Thoracic aorta (tissue), 2 donors: Measurements from ENCODE around the gene PIGT. TPM values are rescaled to one million over a fixed set of nuclear protein-coding genes. Genes with fewer than 3 reads are reported as not detected.

Experiments
- ATAC-seq: fragments of 150-250 bp; one replicate; pipeline ENCODE4 v1.8.0; 2017; ENCODE audit warnings: low read depth; ENCODE audit not compliant: insufficient number of reproducible peaks, low FRiP score
- DNase-seq: peaks from one replicate; pipeline ENCODE4 v3.0.0-alpha.2; 2020; ENCODE audit warnings: low spot score
- H3K27ac ChIP-seq, 2 donors: fragments of 200-600 bp; sonication (generic); 1 replicate in 1 of 2; 2 replicates in 1 of 2; pipeline ENCODE4 v1.5.1; 2016; ENCODE audit warnings: mild to moderate bottlenecking in 2 of 2, moderate library complexity in 2 of 2
- H3K27me3 ChIP-seq: fragments of 200-600 bp; sonication (generic); replicated peaks from 2 replicates; pipeline ENCODE4 v1.6.0; 2016; ENCODE audit warnings: mild to moderate bottlenecking; ENCODE audit not compliant: insufficient read depth
- H3K36me3 ChIP-seq: fragments of 200-600 bp; sonication (generic); one replicate; pipeline ENCODE4 v1.5.1; 2016
- H3K4me1 ChIP-seq, 2 donors: fragments of 200-600 bp; sonication (generic); 1 replicate in 1 of 2; 2 replicates in 1 of 2; pipeline versions ENCODE4 v1.5.1 to v1.6.0; 2016; ENCODE audit warnings: low read depth in 2 of 2, mild to moderate bottlenecking in 1 of 2; ENCODE audit not compliant: control insufficient read depth in 1 of 2
- H3K4me3 ChIP-seq: fragments of 200-600 bp; sonication (generic); 2 replicates; pipeline ENCODE4 v1.5.1; 2016; ENCODE audit warnings: mild to moderate bottlenecking
- H3K9me3 ChIP-seq: fragments of 200-600 bp; sonication (generic); 2 replicates; pipeline ENCODE4 v1.5.1; 2016
- total RNA-seq, 2 donors: library from RNA; depleted of rRNA; stranded (reverse); fragments of >200 nt; gene quantifications; one replicate each; pipeline versions ENCODE4 v1.1.0 to v1.2.3, GENCODE V29; 2016
- TF ChIP-seq, protein P1 (sequence below): fragments of 200-600 bp; sonication (generic); IDR thresholded peaks from one replicate; pipeline ENCODE4 v1.5.1; 2019; ENCODE audit warnings: antibody characterized with exemption

PIGT gene
- total RNA-seq, 2 donors from 2014 or later, result 117 to 169 TPM

DNA sequence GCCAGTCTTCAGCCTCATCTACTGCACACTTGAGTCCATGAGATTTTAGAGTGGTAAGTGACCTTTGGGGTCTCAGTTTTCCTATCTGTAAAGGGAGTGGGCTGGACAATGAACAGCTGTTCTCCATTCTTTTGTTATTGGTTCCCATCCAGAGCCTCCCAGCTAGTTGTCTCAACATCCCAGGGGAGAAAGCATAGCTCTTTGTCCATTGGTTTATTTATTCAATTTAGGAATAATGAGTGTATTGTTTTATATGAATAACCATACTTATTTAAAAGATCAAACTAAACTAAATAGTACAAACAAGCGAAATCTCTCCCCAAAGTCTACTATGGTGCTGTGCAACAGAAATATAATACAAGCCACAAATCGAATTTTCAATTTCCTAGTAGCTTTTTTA lies 13.7 kb downstream of the PIGT start:
- Histone ChIP-seq H3K4me3 (no peak overlapping the region), H3K9me3 (no peaks in the 10 kb centered on the region), H3K27me3 (no peaks in the 10 kb centered on the region), H3K4me1 (peaks cover 0 to 6% of the 10 kb centered on the region in 2 donors), H3K27ac (no peak overlapping the region), H3K36me3 (peaks cover 15% of the 10 kb centered on the region)
- ATAC-seq (no peak), DNase-seq (no peak)
- TF ChIP-seq, protein P1, sequence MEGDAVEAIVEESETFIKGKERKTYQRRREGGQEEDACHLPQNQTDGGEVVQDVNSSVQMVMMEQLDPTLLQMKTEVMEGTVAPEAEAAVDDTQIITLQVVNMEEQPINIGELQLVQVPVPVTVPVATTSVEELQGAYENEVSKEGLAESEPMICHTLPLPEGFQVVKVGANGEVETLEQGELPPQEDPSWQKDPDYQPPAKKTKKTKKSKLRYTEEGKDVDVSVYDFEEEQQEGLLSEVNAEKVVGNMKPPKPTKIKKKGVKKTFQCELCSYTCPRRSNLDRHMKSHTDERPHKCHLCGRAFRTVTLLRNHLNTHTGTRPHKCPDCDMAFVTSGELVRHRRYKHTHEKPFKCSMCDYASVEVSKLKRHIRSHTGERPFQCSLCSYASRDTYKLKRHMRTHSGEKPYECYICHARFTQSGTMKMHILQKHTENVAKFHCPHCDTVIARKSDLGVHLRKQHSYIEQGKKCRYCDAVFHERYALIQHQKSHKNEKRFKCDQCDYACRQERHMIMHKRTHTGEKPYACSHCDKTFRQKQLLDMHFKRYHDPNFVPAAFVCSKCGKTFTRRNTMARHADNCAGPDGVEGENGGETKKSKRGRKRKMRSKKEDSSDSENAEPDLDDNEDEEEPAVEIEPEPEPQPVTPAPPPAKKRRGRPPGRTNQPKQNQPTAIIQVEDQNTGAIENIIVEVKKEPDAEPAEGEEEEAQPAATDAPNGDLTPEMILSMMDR, result no peak

DNA sequence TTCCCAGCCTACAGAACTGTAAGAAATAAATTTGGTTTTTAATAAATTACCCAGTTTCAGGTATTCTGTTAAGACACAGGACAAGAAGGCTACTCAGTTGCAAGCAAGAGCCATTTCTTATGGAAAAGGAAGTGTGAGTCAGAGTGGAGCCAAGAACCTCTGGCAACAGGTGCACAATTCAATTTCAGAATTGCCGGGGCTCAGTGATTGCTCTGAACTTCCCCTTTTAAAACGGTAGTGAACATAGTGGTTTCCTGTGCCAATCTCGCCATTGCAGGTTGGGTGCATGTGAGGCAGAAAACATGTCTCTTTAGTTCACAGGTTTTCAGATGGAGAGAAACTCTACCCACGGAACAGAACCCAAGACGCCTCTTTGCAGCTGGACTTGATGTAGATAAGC lies 16.4 kb downstream of the PIGT start:
- H3K9me3 ChIP-seq, result no peaks in the 10 kb centered on the region
- peaks cover 0 to 13% of the 10 kb centered on the region in 2 donors for H3K4me1 ChIP-seq
- ATAC-seq (no peak), DNase-seq (no peak)
- H3K4me3 ChIP-seq, result no peak overlapping the region
- no peaks in the 10 kb centered on the region for H3K27me3 ChIP-seq
- no peak overlapping the region for H3K27ac ChIP-seq
- TF ChIP-seq, protein P1, result no peak
- H3K36me3 ChIP-seq, result peaks cover 4% of the 10 kb centered on the region

DNA sequence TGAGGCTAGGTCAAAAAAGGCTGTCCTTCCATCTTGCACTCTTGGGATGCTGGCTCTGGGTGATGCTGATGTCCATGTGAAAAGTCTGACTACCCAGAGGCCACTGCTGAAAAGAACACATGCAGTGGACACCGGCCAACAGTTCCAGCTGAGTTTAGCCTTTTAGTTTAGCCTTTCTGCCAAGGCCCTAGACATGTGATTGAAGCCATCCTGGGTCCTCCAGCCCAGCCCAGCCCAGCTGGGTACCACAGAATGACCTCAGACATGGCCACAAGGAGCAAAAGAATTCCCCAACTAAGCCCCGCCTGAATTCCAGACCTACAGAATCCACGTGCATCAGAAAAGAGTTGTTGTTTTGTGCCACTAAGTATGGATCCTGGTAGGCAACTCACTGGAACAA lies 17.4 kb downstream of the PIGT start:
- ATAC-seq (no peak), DNase-seq (no peak)
- no peaks in the 10 kb centered on the region for H3K36me3 ChIP-seq
- TF ChIP-seq, protein P1, result no peak
- H3K27me3 ChIP-seq, result no peaks in the 10 kb centered on the region
- H3K4me3 ChIP-seq, result no peak overlapping the region
- peak overlapping the region; percentile 42 to 56 for H3K27ac ChIP-seq
- no peaks in the 10 kb centered on the region for H3K9me3 ChIP-seq
- H3K4me1 ChIP-seq, result peaks cover 0 to 13% of the 10 kb centered on the region in 2 donors

DNA sequence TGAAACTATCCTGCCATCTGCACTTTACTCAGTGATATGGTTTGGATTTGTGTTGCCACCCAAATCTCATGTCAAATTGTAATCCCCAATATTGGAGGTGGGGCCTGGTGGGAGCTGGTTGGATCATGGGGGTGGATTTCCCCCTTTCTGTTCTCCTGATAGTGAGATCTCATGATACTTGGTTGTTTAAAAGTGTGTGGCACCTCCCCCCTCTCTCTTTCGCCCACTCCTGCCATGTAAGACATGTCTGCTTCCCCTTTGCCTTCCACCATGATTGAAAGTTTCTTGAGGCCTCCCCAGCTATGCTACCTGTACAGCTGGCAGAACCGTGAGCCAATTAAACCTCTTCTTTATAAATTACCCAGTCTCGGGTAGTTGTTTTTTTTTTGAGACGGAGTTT lies 18.0 kb downstream of the PIGT start:
- no peak overlapping the region for H3K4me3 ChIP-seq
- TF ChIP-seq, protein P1, result no peak
- no peaks in the 10 kb centered on the region for H3K9me3 ChIP-seq
- H3K27me3 ChIP-seq, result no peaks in the 10 kb centered on the region
- H3K4me1 ChIP-seq, result peaks cover 0 to 13% of the 10 kb centered on the region in 2 donors
- peak overlapping the region; percentile 5 to 56 for H3K27ac ChIP-seq
- ATAC-seq, result no peak
- no peak for DNase-seq
- H3K36me3 ChIP-seq, result no peaks in the 10 kb centered on the region

- Histone ChIP-seq H3K27ac (peak overlapping the region; percentile 81 to 85), H3K36me3 (no peaks in the 10 kb centered on the region), H3K27me3 (no peaks in the 10 kb centered on the region), H3K9me3 (no peaks in the 10 kb centered on the region), H3K4me1 (peaks cover 0 to 13% of the 10 kb centered on the region in 2 donors), H3K4me3 (peak overlapping the region; percentile 85)
- peak; percentile 61 for DNase-seq
- ATAC-seq, result peak; percentile 95
- TF ChIP-seq, protein P1, result peak; percentile 97
Measured at GRCh38 chr20:45436732-45437485, 21.0 kb downstream of the PIGT start.
